ENCODE data around the gene HDAC5.

HDAC5 gene

GRCh38 chr17:44123356-44124117 lies at the start of gene HDAC5:
Gene HDAC5 (minus strand): TSS chr17:44123641. CDS start chr17:44117515, 6,126 bp downstream.
- Histone ChIP-seq H3K4me3 (ENCODE audit: insufficient read length, low read depth) (peak within 1 kb of the TSS; percentile 83), H3K27me3 (ENCODE audit: insufficient read depth, insufficient read length) (peaks cover 7% of the 10 kb centered on the region), H3K9me3 (ENCODE audit: insufficient read depth, low read length) (no peaks in the 10 kb centered on the region), H3K4me1 (ENCODE audit: insufficient read depth, insufficient read length) (peaks cover 14% of the 10 kb centered on the region), H3K36me3 (ENCODE audit: insufficient read depth, insufficient read length, low read length) (no peaks in the 10 kb centered on the region), H3K9ac (ENCODE audit: insufficient read length, low read depth) (peak within 1 kb of the TSS; percentile 91)
- TF ChIP-seq SUZ12 (IDR thresholded peaks at IDR 0.05; ENCODE audit: extremely low read depth, insufficient read depth, insufficient read length), result no peak
- TF ChIP-seq YY1 (IDR thresholded peaks at IDR 0.05; ENCODE audit: insufficient read depth, insufficient read length), result no peak
- TF ChIP-seq ZNF274 (IDR thresholded peaks at IDR 0.05; ENCODE audit: low read depth, low read length), result no peak
- DNase-seq (ENCODE audit: low read depth, low spot score), result peak; percentile 85

DNA sequence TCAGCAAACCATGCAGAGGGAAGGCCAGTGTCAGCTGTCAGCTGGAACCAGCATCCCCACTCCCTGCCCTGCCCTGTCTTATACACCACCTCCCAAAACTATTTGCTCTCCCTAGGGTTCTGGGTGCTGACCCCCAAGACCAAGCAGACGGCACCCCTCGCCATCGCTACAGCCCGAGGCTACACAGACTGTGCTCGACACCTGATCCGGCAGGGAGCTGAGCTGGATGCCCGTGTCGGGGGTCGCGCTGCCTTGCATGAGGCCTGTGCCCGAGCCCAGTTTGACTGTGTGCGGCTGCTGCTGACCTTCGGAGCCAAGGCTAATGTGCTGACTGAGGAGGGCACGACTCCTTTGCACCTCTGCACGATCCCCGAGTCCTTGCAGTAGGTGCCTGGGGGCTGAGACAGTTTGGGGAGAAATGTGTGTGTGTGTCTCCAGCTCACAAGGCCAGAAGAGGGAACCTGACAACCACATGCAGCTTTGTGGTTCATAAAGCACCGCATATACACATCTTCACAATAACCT lies 48.6 kb upstream of the HDAC5 start:
- peak overlapping the region; percentile 59 for H3K9ac ChIP-seq (ENCODE audit: insufficient read length, low read depth)
- no peak for TF ChIP-seq ZNF274 (IDR thresholded peaks at IDR 0.05; ENCODE audit: low read depth, low read length)
- TF ChIP-seq SUZ12 (IDR thresholded peaks at IDR 0.05; ENCODE audit: extremely low read depth, insufficient read depth, insufficient read length), result no peak
- TF ChIP-seq YY1 (IDR thresholded peaks at IDR 0.05; ENCODE audit: insufficient read depth, insufficient read length), result no peak
- no peaks in the 10 kb centered on the region for H3K9me3 ChIP-seq (ENCODE audit: insufficient read depth, low read length)
- peaks cover 19% of the 10 kb centered on the region for H3K36me3 ChIP-seq (ENCODE audit: insufficient read depth, insufficient read length, low read length)
- peaks cover 23% of the 10 kb centered on the region for H3K4me1 ChIP-seq (ENCODE audit: insufficient read depth, insufficient read length)
- no peak overlapping the region for H3K4me3 ChIP-seq (ENCODE audit: insufficient read length, low read depth)
- DNase-seq (ENCODE audit: low read depth, low spot score), result no peak
- H3K27me3 ChIP-seq (ENCODE audit: insufficient read depth, insufficient read length), result no peaks in the 10 kb centered on the region

DNA sequence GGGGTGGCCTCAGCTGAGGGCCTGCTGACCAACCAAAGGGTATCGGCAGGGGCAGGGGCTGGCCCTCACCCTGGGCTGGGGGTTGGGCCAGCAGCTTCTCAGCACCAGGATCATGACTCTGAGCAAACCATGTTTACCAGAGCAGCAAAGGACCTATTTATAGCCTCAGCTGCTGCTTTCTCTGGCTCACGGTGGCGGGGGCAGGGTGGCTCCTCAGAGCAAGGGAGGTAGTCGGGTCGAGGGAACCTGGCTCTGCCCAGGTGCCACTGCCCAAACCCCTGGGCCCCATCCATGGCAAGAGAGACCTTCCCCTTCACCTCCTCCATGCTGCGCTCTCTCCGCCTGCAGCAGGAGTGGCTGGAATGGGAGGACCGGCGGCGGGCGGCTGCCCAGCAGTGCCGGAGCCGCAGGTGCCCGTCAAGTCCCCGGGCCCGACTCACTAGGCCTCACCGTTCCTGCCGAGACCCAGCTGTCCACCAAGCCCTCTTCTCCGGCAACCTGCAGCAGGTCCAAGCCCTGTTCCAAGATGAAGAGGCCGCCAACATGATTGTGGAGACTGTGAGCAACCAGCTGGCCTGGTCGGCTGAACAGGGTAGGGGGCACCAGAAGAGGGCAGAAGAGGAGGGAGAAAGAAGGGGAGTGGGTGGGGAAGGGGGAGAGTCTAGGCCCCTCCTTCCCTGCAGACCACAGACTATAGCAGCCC lies 47.2 kb upstream of the HDAC5 start, which contains the start of gene ASB16:
ASB16 (plus strand) TSS at position 206 of the 703 bp plus-strand sequence; CDS start at position 292, 86 bp downstream.
- Histone ChIP-seq H3K27me3 (ENCODE audit: insufficient read depth, insufficient read length) (no peaks in the 10 kb centered on the region), H3K9me3 (ENCODE audit: insufficient read depth, low read length) (no peaks in the 10 kb centered on the region), H3K36me3 (ENCODE audit: insufficient read depth, insufficient read length, low read length) (peaks cover 7% of the 10 kb centered on the region), H3K9ac (ENCODE audit: insufficient read length, low read depth) (peak within 1 kb of the TSS; percentile 52), H3K4me1 (ENCODE audit: insufficient read depth, insufficient read length) (peaks cover 23% of the 10 kb centered on the region), H3K4me3 (ENCODE audit: insufficient read length, low read depth) (no peak within 1 kb of the TSS)
- DNase-seq (ENCODE audit: low read depth, low spot score), result no peak
- no peak for TF ChIP-seq YY1 (IDR thresholded peaks at IDR 0.05; ENCODE audit: insufficient read depth, insufficient read length)
- TF ChIP-seq ZNF274 (IDR thresholded peaks at IDR 0.05; ENCODE audit: low read depth, low read length), result no peak
- TF ChIP-seq SUZ12 (IDR thresholded peaks at IDR 0.05; ENCODE audit: extremely low read depth, insufficient read depth, insufficient read length), result no peak

DNA sequence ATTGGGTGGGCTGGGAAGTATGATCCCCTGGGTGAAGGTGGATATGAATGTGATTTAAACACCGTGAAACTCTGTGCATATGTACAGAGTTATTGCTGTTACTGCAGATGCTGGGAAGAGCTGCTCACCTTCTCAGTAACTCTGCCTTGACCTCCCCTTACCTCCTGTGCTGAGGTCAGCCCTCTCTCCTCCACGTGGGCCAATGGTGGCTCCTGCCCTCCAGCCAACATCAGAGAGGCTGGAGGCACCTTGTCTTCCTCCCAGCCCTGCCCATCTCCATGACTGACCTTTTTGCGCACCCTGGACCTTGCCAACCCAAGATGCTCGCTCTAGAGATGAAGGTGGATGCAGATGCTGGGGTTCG lies 46.7 kb upstream of the HDAC5 start:
- Histone ChIP-seq H3K27me3 (ENCODE audit: insufficient read depth, insufficient read length) (no peaks in the 10 kb centered on the region), H3K9ac (ENCODE audit: insufficient read length, low read depth) (peak overlapping the region; percentile 52), H3K36me3 (ENCODE audit: insufficient read depth, insufficient read length, low read length) (peaks cover 5% of the 10 kb centered on the region), H3K9me3 (ENCODE audit: insufficient read depth, low read length) (no peaks in the 10 kb centered on the region), H3K4me3 (ENCODE audit: insufficient read length, low read depth) (no peak overlapping the region), H3K4me1 (ENCODE audit: insufficient read depth, insufficient read length) (peaks cover 23% of the 10 kb centered on the region)
- TF ChIP-seq SUZ12 (IDR thresholded peaks at IDR 0.05; ENCODE audit: extremely low read depth, insufficient read depth, insufficient read length) (no peak), ZNF274 (IDR thresholded peaks at IDR 0.05; ENCODE audit: low read depth, low read length) (no peak), YY1 (IDR thresholded peaks at IDR 0.05; ENCODE audit: insufficient read depth, insufficient read length) (no peak)
- no peak for DNase-seq (ENCODE audit: low read depth, low spot score)

GRCh38 chr17:44167181-44167861 lies 43.9 kb upstream of the HDAC5 start:
- no peak for DNase-seq (ENCODE audit: low read depth, low spot score)
- no peak for TF ChIP-seq ZNF274 (IDR thresholded peaks at IDR 0.05; ENCODE audit: low read depth, low read length)
- TF ChIP-seq SUZ12 (IDR thresholded peaks at IDR 0.05; ENCODE audit: extremely low read depth, insufficient read depth, insufficient read length), result no peak
- no peak for TF ChIP-seq YY1 (IDR thresholded peaks at IDR 0.05; ENCODE audit: insufficient read depth, insufficient read length)
- H3K9me3 ChIP-seq (ENCODE audit: insufficient read depth, low read length), result no peaks in the 10 kb centered on the region

GRCh38 chr17:44164476-44164875 lies 41.0 kb upstream of the HDAC5 start:
- no peak overlapping the region for H3K9ac ChIP-seq (ENCODE audit: insufficient read length, low read depth)
- TF ChIP-seq ZNF274 (IDR thresholded peaks at IDR 0.05; ENCODE audit: low read depth, low read length) (no peak), YY1 (IDR thresholded peaks at IDR 0.05; ENCODE audit: insufficient read depth, insufficient read length) (no peak), SUZ12 (IDR thresholded peaks at IDR 0.05; ENCODE audit: extremely low read depth, insufficient read depth, insufficient read length) (no peak)
- peaks cover 27% of the 10 kb centered on the region for H3K36me3 ChIP-seq (ENCODE audit: insufficient read depth, insufficient read length, low read length)
- no peak overlapping the region for H3K4me3 ChIP-seq (ENCODE audit: insufficient read length, low read depth)
- peaks cover 2% of the 10 kb centered on the region for H3K4me1 ChIP-seq (ENCODE audit: insufficient read depth, insufficient read length)
- H3K27me3 ChIP-seq (ENCODE audit: insufficient read depth, insufficient read length), result no peaks in the 10 kb centered on the region
- H3K9me3 ChIP-seq (ENCODE audit: insufficient read depth, low read length), result no peaks in the 10 kb centered on the region
- DNase-seq (ENCODE audit: low read depth, low spot score), result no peak

More at GRCh38 chr17:44167181-44167861, 43.9 kb upstream of the HDAC5 start:
- Histone ChIP-seq H3K9ac (ENCODE audit: insufficient read length, low read depth) (no peak overlapping the region), H3K4me3 (ENCODE audit: insufficient read length, low read depth) (no peak overlapping the region), H3K4me1 (ENCODE audit: insufficient read depth, insufficient read length) (peaks cover 23% of the 10 kb centered on the region), H3K27me3 (ENCODE audit: insufficient read depth, insufficient read length) (no peaks in the 10 kb centered on the region), H3K36me3 (ENCODE audit: insufficient read depth, insufficient read length, low read length) (peaks cover 4% of the 10 kb centered on the region)
